DMS153 treated with DMSO at 0.1 percent for 48 hours (cell line): Measurements from ENCODE around the gene TNFSF9.

Experiments used
- DNase-seq: peaks from one replicate; lab custom pipeline; 2025; ENCODE audit not compliant: unreplicated experiment; lab: John Stamatoyannopoulos, UW

The TNFSF9 gene, protein sequence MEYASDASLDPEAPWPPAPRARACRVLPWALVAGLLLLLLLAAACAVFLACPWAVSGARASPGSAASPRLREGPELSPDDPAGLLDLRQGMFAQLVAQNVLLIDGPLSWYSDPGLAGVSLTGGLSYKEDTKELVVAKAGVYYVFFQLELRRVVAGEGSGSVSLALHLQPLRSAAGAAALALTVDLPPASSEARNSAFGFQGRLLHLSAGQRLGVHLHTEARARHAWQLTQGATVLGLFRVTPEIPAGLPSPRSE

DNA sequence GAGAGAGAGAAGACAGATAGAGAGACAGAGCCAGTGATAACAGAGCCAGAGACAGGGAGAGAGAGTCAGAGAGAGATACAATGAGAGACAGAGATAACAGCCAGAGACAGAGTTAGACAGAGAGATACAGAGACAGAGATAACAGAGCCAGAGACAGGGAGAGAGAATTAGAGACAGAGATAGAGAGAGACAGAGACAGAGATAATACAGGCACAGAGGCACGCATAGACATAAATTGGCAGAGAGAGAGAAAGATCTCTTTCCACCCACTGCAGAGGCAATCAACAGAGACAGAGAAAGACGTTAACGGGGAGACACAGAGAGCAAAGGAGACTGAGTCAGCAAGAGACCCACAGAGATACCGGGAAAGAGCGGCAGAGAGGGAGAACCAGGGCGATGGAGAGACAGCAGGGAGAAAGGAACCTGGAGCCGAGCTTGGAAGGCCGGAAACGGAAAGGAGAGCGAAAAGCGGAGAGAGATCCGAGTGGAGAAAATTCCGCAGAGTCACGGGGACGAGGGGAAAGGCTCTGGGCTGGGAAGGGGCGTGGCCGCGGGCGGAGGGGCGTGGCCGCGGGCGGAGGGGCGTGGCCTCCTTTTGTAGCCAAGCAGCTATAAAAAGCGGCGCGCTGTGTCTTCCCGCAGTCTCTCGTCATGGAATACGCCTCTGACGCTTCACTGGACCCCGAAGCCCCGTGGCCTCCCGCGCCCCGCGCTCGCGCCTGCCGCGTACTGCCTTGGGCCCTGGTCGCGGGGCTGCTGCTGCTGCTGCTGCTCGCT lies at the start of gene TNFSF9:
Gene TNFSF9, plus strand, starts transcription at position 641 of the 777 bp plus-strand sequence. Its CDS starts 11 bp downstream, at position 652.
- DNase-seq = peak; percentile 78

DNA sequence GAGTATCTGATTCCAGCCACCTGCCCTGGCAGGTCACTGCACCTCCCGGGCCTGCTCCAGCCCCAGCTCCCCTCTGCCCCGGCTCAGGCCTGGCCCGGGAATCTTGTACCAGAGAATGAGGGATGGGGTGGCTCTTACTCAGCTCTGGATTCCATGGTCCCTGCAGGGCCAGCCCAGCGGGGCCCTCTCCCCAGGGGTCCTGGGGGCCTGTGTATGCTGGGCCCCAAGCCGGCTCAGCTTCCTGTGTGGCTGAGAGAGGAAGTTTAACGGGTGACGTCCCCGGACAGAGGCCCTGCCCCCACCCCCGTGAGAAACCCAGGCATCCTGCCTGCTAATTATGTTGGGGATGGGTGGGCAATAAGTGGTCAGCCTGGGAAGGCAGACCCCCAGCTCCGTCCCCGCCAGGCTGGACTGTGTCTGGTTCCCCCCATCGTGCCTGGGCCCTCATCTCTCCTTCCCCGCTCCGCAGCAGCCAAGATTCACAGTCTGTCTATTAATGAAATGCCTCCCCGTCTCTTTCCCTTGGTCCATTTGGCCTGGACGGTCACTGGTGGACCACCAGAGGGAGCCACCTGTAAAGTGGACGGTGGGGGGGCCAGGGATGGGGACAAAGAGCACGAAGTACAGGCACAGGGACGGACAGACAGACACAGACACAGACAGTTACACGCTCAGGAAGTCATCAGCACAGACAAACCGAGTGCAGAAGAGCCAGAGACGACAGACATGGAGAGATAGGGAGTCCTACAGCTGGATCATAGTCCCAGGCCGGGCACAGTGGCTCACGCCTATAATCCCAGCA lies 49.1 kb upstream of the TNFSF9 start, which contains the start of gene DENND1C:
Gene DENND1C, minus strand, starts transcription at position 247 of the 802 bp plus-strand sequence. Its CDS starts 92 bp downstream, at position 155.
- no peak for DNase-seq

DNA sequence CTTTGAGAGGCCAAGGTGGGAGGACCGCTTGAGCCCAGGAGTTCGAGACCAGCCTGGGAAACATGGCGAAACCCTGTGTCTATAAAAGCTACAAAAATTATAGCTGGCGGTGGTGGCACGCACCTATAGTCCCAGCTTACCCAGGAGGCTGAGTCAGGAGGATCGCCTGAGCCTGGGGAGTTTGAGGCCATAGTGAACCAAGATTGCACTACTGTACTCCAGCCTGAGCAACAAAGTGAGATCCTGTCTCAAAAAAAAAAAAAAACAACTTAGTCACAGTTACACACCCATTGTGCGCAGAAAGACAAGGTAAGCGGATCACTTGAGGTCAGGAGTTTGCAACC lies 48.5 kb upstream of the TNFSF9 start:
- DNase-seq = no peak

DNA sequence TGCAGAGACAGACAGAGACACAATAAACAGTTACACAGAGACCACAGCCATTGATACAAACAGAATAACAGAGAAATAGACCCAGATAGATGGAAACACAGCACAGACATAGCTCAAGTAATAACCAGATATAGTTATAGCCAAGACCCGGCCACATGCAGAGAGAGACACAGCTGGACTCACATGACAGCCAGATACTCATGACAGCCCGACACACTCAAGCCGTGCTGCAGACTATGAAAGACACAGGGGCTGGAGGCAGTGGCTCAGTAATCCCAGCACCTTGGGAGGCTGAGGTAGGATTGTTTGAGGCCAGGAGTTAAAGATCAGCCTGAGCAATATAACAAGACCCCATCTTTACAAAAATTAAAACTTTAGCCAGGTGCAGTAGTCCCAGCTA lies 47.6 kb upstream of the TNFSF9 start:
- DNase-seq = no peak

DNA sequence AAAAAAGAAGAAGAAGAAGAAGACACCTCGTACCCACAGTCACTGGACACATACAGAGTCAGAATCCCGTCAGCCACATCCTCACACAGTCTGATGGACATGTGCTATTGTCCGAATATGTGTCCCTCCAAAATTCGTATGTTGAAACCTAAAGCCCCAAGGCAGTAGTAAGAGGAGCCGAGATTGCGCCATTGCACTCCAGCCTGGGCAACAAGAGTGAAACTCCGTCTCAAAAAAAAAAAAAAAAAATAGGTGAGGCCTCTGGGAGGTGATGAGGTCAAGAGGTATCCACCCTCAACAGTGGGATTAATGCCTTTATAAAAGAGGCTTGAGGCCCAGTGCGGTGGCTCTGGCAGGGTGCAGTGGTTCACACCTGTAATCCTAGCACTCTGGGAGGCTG lies 46.6 kb upstream of the TNFSF9 start:
- DNase-seq = no peak

DNA sequence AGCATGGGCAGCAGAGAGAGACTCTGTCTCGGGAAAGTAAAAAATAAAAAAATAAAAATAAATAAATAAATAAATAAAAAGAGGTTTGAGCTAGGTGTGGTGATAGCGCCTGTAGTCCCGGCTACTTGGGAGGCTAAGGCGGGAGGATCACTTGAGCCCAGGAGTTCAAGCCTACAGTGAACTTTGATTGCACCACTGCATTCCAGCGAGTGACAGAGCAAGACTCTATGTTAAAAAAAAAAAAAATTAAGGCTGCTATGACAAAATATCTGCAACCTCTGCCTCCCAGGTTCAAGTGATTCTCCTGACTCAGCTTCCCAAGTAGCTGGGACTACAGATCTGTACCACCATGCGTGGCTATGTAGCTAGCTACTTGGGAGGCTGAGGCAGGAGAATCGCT lies 46.0 kb upstream of the TNFSF9 start:
- DNase-seq = no peak

DNA sequence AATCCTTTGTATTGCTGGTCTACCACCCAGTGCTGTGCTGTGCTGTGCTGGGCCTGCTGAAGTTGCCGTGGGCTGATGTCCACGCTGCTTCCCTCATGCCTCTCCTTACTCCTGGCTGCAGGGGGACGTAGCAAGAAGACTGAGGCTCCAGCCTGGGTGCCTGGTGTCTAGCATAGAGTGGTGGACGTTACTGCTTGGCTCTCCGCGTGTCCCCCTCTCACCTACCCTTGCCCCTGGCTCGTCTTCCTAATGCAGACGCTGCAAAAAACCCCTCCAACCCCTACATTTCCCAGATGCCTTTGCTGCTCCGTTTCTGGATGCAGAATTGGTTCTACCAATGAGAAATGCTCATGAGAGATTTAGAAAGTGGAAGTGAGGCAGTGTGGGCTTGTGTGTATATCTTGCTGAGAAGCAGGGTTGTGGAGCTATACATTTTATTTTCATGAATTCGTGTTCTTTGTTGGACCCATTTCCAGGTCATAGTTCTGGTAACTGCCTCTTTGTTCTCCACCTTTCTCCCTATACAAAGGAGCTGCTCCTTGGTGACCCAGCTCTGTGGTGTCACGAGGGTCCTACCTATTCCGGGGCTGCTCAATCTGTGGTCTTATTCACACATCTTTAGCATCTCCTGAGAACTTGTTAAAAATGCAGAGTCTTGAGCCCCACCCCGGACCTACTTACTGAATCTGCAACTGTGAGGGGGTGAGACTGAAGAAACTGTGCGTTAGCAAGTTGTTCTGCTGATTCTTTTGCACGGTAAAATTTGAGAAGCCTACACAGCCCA lies 41.4 kb upstream of the TNFSF9 start:
- DNase-seq = no peak

DNA sequence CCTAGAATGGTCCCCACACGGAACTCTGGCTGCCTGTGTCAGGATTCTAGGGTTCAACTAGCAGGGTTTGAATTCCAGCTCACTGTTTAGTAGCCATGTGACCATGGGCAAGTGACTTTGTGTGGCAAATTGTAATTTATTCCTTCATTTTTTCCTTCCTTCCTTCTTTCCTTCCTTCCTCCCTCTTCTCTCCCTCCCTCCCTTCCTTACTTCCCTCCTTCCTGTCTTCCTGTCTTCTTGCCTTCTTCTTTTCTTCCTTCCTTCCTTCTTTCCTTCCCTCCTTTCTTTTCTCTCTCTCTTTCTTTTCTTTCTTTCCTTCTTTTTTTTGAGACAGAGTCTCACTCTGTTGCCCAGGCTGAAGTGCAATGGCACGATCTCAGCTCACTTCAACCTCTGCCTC lies 40.7 kb upstream of the TNFSF9 start:
- DNase-seq = no peak

DNA sequence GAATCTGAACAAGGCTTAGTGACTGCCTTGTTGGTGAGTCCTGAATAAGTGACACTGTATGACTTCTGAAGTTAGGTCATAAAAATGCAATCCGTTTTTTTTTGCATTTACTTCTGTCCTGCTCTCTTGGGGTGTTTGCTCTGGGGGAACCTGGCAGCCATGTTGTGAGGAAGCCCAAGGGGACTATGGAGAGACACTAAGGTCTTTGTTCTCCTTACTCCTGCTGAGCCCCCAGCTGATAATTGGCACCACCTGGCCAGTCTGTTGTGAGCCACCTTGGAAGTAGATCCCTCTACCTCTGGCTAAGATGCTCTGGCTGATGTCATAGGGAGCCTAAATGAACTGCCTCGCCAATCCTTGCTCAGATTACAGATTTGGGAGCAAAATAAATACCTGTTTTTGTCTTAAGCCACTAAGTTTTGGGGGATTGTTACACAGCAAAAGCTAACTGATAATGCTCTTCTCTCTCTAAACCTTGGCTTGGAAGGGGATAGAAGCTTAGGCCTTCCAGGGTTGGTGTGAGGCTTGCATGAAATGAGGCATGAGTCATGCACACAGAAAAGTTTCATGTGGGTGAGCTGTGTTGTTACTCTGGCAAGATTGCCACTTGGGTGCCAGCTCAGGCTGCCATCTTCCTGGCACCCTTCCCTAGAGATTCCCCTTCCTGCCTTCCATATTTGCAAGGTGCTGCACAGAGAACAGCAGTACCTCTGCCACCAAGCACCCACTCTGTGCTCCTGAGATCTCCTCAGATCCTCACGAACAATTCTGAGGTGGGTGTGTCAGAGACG lies 38.8 kb upstream of the TNFSF9 start:
- no peak for DNase-seq

DNA sequence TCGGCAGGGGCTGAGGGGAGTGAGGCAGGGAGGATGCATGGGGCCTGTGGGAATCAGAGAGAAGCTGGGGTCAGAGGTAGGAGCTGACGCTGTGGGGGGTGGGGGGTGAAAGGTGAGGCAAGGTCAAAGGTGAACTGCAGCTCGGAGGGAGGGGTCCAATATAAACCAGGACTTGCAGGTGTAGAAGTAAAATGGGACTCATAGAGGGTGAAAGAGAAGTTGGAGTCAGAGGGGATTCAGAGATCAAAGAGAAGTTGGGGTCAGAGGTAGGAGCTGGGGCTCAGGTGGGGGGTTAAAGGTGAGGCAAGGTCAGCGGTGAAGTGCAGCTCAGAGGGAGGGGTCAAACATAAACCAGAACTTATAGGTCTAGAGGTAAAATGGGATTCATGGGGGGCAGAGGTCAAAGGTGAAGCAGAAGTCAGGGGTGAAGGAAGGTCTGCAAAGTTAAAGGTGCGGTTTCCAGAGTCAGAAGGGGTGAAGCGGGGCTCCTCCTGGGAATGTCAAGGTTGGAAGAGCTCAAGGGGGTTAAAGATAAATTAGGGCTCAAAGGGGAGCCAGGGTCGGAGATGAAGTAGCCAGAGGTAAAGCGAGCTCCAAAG lies 36.3 kb upstream of the TNFSF9 start:
- DNase-seq = no peak

DNA sequence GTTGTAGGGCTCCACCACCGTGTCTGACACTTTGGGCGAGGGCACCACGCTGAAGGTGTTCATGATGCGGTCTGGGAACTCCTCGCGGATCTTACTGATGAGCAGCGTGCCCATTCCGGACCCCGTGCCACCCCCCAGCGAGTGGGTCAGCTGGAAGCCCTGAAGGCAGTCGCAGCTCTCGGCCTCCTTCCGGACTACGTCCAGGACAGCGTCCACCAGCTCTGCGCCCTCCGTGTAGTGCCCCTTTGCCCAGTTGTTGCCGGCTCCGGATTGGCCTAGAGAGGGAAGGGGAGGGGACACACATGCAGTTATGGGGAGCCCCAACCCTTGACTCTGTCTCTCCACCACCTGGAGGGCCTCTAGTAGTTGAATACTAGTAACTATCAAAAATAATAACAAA lies 34.9 kb upstream of the TNFSF9 start:
- DNase-seq = no peak

DNA sequence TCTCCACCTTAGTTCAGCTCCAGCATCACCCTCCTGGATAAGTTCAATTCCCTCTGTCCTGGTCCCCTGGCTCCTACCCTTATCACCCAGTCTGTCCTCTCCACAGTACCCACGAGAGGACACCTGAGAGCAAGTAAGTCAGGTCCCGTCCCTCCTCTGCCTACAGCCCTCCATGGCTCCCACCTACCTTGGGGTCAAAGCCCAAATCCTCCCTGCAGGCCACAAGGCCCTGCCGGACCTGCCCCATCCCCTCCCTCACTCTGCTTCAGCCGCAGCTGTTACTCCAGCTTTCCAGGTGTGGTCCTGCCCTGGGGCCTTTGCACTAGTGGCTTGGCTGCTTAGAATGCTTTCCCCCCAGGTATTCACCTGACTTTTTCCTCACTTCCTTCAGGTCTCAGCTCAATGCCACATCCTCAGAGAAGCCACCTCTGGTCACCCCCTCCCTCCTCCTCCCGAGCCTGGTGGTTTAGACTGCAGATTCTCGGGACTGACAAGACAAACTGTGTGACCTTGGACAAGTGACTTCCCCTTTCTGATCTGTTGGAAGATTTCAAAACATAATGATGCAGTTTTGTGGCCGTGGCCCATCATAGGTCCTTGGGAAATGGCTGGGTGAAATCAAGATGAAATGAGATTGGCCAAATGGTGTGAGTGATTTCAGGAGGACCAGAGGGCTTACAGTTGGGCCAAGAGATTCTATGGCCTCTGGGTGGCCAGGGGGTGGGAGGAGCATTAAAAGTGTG lies 32.4 kb upstream of the TNFSF9 start:
- DNase-seq = no peak

DNA sequence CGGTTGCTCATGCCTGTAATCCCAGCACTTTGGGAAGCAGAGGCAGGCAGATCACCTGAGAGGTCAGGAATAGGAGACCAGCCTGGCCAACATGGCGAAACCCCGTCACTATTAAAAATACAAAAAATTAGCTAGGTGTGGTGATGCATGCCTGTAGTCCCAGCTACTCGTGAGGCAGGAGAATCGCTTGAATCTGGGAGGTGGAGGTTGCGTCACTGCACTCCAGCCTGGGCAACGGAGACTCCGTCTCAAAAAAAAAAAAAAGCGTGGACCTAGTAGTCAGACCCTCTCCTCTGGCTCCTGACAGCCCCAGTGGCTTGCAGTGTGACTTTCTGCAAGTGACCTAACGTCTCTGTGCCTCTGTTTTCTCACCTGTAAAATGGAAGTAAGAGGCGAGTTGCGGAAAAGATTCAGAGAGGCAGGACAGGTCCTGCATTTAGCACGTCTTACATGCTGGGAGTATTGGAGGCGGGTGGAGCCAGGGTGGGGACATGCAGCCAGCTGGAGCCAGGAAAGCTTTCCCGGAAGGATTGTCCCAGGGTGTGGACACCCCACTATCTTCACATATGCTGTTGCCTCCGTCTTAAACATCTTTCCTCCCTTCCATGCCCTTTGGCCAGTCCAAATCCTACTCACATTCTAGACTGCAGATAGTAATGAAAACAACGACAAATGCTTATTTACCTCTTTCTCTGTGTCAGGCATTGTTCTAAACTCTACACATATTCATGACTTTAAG lies 31.6 kb upstream of the TNFSF9 start:
- DNase-seq = no peak

DNA sequence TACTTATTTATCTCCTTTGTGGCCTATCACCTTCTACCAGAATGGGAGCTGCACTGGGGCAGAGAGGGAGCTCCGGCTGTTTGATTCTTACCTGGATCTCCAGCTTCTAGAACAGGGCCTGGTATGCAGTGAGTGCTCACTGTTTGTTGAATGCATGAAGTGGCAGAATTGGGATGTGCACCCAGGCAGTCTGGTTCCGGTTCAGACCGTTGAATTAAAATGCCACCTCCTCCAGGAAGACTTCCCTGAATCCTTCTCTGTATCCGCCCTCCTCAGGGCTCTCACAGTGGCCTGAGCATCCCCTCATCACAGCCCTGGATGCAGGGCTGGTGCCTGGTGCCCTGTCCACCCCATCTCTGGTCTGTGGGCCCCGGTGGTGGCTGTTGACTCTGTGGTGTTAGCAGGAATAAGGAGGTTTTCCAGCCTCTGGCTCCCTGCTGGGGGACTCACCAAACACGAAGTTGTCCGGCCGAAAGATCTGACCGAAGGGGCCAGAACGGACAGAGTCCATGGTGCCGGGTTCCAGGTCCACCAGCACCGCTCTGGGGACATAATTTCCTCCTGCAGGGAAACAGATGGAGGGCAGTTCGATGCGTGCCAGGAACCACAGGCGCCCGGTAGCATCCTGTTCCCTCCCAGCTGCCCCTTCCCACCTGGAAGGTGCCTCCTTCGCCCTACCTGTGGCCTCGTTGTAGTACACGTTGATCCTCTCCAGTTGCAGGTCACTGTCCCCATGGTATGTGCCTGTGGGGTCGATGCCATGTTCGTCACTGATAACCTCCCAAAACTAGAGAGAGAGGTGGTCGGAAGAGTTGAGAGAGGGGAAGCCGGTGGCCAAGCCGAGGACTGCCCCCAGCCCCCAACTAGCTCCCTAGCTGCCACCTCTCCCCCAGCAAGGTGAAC lies 29.7 kb upstream of the TNFSF9 start:
- DNase-seq = no peak

DNA sequence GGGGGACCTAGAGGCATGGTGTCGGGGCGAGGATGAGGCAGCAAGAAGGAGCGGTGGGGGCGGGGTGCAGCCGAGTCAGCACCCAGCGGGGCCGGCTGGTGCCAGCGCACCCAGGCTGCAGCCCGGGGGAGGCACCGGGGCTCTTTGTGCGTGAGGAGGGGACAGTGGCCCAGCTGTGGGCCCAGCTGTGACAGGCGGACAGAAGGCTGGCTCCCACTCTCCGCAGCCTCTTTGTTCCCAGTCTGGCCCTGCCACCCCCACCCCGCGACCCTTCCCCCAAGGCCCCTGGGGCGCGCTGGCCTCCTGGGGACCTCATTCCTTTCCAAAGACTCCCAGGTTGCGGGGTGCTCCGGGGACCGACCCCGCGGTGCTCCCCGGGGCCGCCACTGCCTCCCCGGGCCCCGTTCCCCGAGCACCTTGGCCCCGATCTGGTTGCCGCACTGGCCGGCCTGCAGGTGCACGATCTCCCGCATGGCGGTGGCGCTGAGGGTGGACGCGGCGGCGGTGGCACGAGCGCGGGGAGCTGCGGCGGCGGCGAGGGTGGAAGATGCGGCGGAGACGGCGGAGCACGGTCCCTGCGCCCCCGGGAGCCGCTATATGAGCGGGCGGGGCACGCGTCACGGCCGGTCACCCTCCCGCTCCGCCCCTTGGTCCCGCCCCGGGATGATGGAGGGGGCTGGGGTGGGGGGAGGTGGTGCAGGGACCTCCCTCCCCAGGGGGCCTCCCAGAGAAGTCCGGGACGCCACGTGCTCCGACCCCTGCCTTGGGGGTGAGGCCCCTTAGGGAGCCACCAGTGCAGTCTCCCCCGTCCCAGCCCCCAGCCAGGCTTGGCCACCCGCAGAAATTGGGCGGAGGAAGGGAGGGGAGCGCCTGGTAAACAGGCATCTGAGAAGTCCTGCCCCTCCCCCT lies 28.8 kb upstream of the TNFSF9 start, which contains the start of gene TUBB4A:
Gene TUBB4A, minus strand, starts transcription at position 570 of the 909 bp plus-strand sequence. Its CDS starts 97 bp downstream, at position 473.
- DNase-seq = no peak
